GM23338 (cell line): ENCODE data around the gene RIN3. TPM values are rescaled to one million over a fixed set of nuclear protein-coding genes. Genes with fewer than 3 reads are reported as not detected.

Source experiments
- ATAC-seq: fragments of 200-7000 bp; cut with Tn5 transposase; 3 replicates; pipeline ENCODE4 v1.9.1; 2020
- DNase-seq: peaks from one replicate; pipeline ENCODE4 v3.0.0-alpha.2; 2015; ENCODE audit warnings: low spot score
- H2AFZ ChIP-seq: fragments of 200-600 bp; sonication (generic); 2 replicates; pipeline ENCODE4 v1.8.0; 2016; ENCODE audit warnings: antibody characterized with exemption, mild to moderate bottlenecking, moderate library complexity
- H3F3A ChIP-seq: fragments of 200-600 bp; sonication (generic); replicated peaks from 2 replicates; pipeline ENCODE4 v1.8.0; 2017; ENCODE audit warnings: antibody characterized with exemption, mixed run types, low read depth
- H3K27ac ChIP-seq: fragments of 200-600 bp; sonication (generic); 2 replicates; pipeline ENCODE4 v1.6.1; 2016; ENCODE audit warnings: low read depth
- H3K27me3 ChIP-seq: fragments of 200-600 bp; sonication (generic); 2 replicates; pipeline ENCODE4 v1.8.0; 2016; ENCODE audit warnings: mild to moderate bottlenecking, mixed run types, moderate library complexity; ENCODE audit not compliant: insufficient read depth
- H3K36me3 ChIP-seq: fragments of 200-600 bp; sonication (generic); 2 replicates; pipeline ENCODE4 v1.8.0; 2016; ENCODE audit warnings: mild to moderate bottlenecking; ENCODE audit not compliant: insufficient read depth
- H3K4me1 ChIP-seq: fragments of 200-600 bp; sonication (generic); 2 replicates; pipeline ENCODE4 v1.8.0; 2016; ENCODE audit warnings: mild to moderate bottlenecking, moderate library complexity; ENCODE audit not compliant: insufficient read depth
- H3K4me2 ChIP-seq: fragments of 200-600 bp; sonication (generic); 2 replicates; pipeline ENCODE4 v1.7.1; 2017; ENCODE audit warnings: mixed run types
- H3K4me3 ChIP-seq: fragments of 200-600 bp; sonication (generic); 2 replicates; pipeline ENCODE4 v1.6.1; 2016; ENCODE audit warnings: mixed run types
- H3K79me2 ChIP-seq: fragments of 200-600 bp; sonication (generic); replicated peaks from 2 replicates; pipeline ENCODE4 v1.8.0; 2017; ENCODE audit warnings: mild to moderate bottlenecking; ENCODE audit not compliant: insufficient read depth
- H3K9me2 ChIP-seq: fragments of 200-600 bp; sonication (generic); 2 replicates; pipeline ENCODE4 v1.8.0; 2017; ENCODE audit not compliant: insufficient read depth
- H4K20me1 ChIP-seq: fragments of 200-600 bp; sonication (generic); replicated peaks from 2 replicates; pipeline ENCODE4 v1.8.0; 2017; ENCODE audit warnings: mild to moderate bottlenecking; ENCODE audit not compliant: insufficient read depth
- H3K27ac Mint-ChIP-seq: 2 replicates; pipeline ENCODE4 v1.8.0; 2020; ENCODE audit warnings: inconsistent platforms, mild to moderate bottlenecking, moderate library complexity, mixed read lengths
- H3K27me3 Mint-ChIP-seq: 3 replicates; pipeline ENCODE4 v1.8.0; 2022; ENCODE audit warnings: low read depth, mild to moderate bottlenecking, moderate library complexity, mixed read lengths, inconsistent platforms; ENCODE audit not compliant: insufficient read depth, poor library complexity
- H3K36me3 Mint-ChIP-seq: 3 replicates; pipeline ENCODE4 v1.8.0; 2021; ENCODE audit warnings: low read depth, mild to moderate bottlenecking, inconsistent platforms, moderate library complexity, mixed read lengths
- H3K4me1 Mint-ChIP-seq: 3 replicates; pipeline ENCODE4 v1.8.0; 2020; ENCODE audit warnings: mild to moderate bottlenecking, inconsistent platforms, mixed read lengths
- H3K4me3 Mint-ChIP-seq: 3 replicates; pipeline ENCODE4 v1.8.0; 2021; ENCODE audit warnings: moderate library complexity, mild to moderate bottlenecking, inconsistent platforms, mixed read lengths
- H3K9me3 Mint-ChIP-seq: 3 replicates; pipeline ENCODE4 v1.8.0; 2020; ENCODE audit warnings: moderate library complexity, mild to moderate bottlenecking, inconsistent platforms, mixed read lengths
- ETS1 ChIP-seq: IDR thresholded peaks from 2 replicates; pipeline ENCODE4 v1.6.1; 2016; ENCODE audit warnings: antibody characterized with exemption
- EZH2 ChIP-seq: fragments of 200-600 bp; sonication (generic); IDR thresholded peaks from one replicate; pipeline ENCODE4 v1.8.0; 2017; ENCODE audit warnings: antibody characterized with exemption, mild to moderate bottlenecking, low read depth; ENCODE audit not compliant: unreplicated experiment
- EZH2phosphoT487 ChIP-seq: fragments of 200-600 bp; sonication (generic); IDR thresholded peaks from one replicate; pipeline ENCODE4 v1.8.1; 2018; ENCODE audit warnings: antibody characterized with exemption; ENCODE audit not compliant: unreplicated experiment
- JUNB ChIP-seq: IDR thresholded peaks from one replicate; pipeline ENCODE4 v1.6.1; 2016; ENCODE audit warnings: antibody characterized with exemption; ENCODE audit not compliant: unreplicated experiment
- POLR2AphosphoS5 ChIP-seq: IDR thresholded peaks from 2 replicates; pipeline ENCODE4 v1.6.1; 2016; ENCODE audit warnings: antibody characterized with exemption, low read depth
- ZNF114 ChIP-seq: fragments of 250-450 bp; sonication (Bioruptor Pico); IDR thresholded peaks from 2 replicates; pipeline ENCODE4 v1.5.0; 2020; ENCODE audit warnings: mild to moderate bottlenecking, moderate library complexity
- ZNF462 ChIP-seq: fragments of 250-450 bp; sonication (Bioruptor Pico); IDR thresholded peaks from 2 replicates; pipeline ENCODE4 v1.5.0; 2020; ENCODE audit warnings: mild to moderate bottlenecking, moderate library complexity
- polyA plus RNA-seq: library from polyadenylated mRNA; unstranded; fragments of >200 nt; fragmentation: Nextera tagmentation; extraction: Ambion mirVana; gene quantifications from 2 replicates; pipeline ENCODE4 v1.2.1, GENCODE V29; 2016
- total RNA-seq: library from RNA; depleted of rRNA; stranded (reverse); fragments of >200 nt; shearing (Covaris generic); gene quantifications from 2 replicates; pipeline ENCODE4 v1.2.3, GENCODE V29; 2014

Gene RIN3
- total and polyA plus RNA-seq, 2 experiments from 2014 or later: 0.97 to 1.5 TPM

GRCh38 chr14:92575748-92576303 is 62.2 kb downstream of the RIN3 start (continued):
- TF ChIP-seq ZNF462 (CRISPR knock-in tag): no peak
- TF ChIP-seq EZH2phosphoT487: no peak

DNA sequence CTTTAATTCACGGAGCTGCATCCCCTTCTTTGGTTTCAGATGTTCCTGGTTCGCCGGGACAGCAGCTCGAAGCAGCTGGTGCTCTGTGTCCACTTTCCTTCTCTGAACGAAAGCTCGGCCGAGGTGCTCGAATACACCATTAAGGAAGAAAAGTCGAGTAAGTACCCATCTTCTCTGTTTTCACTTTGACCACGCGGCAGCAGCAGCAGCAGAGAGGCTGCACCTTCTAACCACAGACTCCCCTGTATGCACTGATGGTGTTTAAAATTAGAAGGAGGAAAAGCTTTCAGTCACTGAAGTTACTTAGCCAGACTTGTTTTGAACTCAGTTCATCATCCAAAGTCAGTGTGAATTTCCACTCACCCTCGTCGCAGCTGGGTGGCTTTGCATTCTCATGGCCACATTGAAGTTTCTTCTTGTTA is 63.8 kb downstream of the RIN3 start:
- Histone ChIP-seq H3K4me2 (no peak overlapping the region), H3K27ac (no peak overlapping the region), H3K4me3 (no peak overlapping the region), H3K36me3 (no peaks in the 10 kb centered on the region), H2AFZ (no peak overlapping the region), H3K79me2 (no peaks in the 10 kb centered on the region), H4K20me1 (no peaks in the 10 kb centered on the region), H3K9me2 (peaks cover 10% of the 10 kb centered on the region; the same call in 1 of the 2 replicates), H3F3A (no peaks in the 10 kb centered on the region), H3K4me1 (peaks cover 17% of the 10 kb centered on the region), H3K27me3 (no peaks in the 10 kb centered on the region)
- Mint-ChIP-seq H3K4me3 (no peak overlapping the region), H3K9me3 (no peaks in the 10 kb centered on the region; the same call in 2 of the 3 replicates), H3K27me3 (peaks cover 6% of the 10 kb centered on the region), H3K4me1 (peaks cover 17% of the 10 kb centered on the region), H3K36me3 (no peaks in the 10 kb centered on the region), H3K27ac (no peak overlapping the region)
- no peak for TF ChIP-seq ETS1
- TF ChIP-seq EZH2phosphoT487: no peak
- no peak for TF ChIP-seq EZH2
- TF ChIP-seq JUNB: no peak
- no peak for TF ChIP-seq POLR2AphosphoS5
- no peak for TF ChIP-seq ZNF114
- ATAC-seq: no peak
- DNase-seq: no peak
